GM12864 (cell line): ENCODE data around the gene TECTB.
"Not testable (repeated sequence)": the region's sequence is repeated elsewhere in the genome, so short reads cannot be mapped to it uniquely, and the experiment has no call there.

Source experiments
- DNase-seq: peaks from one replicate; pipeline ENCODE4 v3.0.0-alpha.2; 2011; ENCODE audit warnings: low read depth
- H3K4me3 ChIP-seq: 2 replicates; pipeline ENCODE4 v1.5.1; 2011; ENCODE audit warnings: mild to moderate bottlenecking, low read depth, low read length, control low read depth
- TF ChIP-seq, protein P1 (sequence below): IDR thresholded peaks from 2 replicates; pipeline ENCODE4 v1.5.1; 2011; ENCODE audit warnings: low read depth, mild to moderate bottlenecking, moderate library complexity, low read length, control low read depth, inconsistent platforms; ENCODE audit errors: missing control alignments

TECTB gene

GRCh38 chr10:112242769-112243168 lies 40.4 kb upstream of the TECTB start:
- H3K4me3 ChIP-seq = no peak overlapping the region
- no peak for DNase-seq
- TF ChIP-seq, protein P1, sequence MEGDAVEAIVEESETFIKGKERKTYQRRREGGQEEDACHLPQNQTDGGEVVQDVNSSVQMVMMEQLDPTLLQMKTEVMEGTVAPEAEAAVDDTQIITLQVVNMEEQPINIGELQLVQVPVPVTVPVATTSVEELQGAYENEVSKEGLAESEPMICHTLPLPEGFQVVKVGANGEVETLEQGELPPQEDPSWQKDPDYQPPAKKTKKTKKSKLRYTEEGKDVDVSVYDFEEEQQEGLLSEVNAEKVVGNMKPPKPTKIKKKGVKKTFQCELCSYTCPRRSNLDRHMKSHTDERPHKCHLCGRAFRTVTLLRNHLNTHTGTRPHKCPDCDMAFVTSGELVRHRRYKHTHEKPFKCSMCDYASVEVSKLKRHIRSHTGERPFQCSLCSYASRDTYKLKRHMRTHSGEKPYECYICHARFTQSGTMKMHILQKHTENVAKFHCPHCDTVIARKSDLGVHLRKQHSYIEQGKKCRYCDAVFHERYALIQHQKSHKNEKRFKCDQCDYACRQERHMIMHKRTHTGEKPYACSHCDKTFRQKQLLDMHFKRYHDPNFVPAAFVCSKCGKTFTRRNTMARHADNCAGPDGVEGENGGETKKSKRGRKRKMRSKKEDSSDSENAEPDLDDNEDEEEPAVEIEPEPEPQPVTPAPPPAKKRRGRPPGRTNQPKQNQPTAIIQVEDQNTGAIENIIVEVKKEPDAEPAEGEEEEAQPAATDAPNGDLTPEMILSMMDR = no peak

- TF ChIP-seq, protein P1 = no peak
- DNase-seq = no peak
Observed at GRCh38 chr10:112243713-112244112, 39.5 kb upstream of the TECTB start.

DNA sequence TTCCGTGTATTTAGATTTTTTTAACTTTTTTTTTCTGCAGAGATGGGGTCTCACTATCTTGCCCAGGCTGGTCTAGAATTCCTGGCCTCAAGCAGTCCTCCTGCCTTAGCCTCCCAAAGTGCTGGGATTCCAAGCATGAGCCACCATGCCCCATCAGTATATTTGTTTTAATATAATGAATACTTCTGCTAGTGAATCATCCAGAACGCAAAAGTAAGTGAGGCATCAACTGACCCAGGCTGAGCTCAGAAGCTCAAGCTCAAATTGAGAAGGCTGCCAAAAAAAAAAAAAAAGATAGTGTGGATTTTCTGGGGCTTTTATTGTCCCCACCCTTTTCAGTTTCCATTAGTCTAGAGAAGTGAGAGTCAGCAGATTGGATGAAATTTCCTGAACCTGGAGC lies 39.0 kb upstream of the TECTB start:
- TF ChIP-seq, protein P1 = no peak
- no peak overlapping the region for H3K4me3 ChIP-seq
- no peak for DNase-seq

More at GRCh38 chr10:112243713-112244112, 39.5 kb upstream of the TECTB start:
- H3K4me3 ChIP-seq = no peak overlapping the region

DNA sequence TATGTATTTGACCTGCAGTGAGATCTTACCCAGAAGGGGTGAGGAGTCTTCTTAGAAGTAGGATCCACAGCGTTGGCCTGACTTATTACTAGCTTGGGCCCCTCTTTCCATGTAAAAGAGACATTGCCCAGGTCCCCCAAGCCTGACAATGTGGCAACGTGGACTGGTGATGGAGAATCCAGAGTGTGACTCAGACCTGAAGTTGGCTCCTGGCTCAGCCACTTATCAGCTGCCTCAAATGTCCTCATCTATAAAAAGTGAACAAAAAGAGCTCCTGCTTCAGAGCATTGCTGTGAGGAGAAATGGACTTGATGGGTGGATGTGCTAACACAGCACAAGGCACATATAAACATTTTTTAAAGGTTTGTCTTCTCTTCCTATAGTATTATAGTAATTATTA lies 35.4 kb upstream of the TECTB start:
- no peak overlapping the region for H3K4me3 ChIP-seq
- DNase-seq = no peak
- TF ChIP-seq, protein P1 = no peak

GRCh38 chr10:112248584-112249295 lies 34.5 kb upstream of the TECTB start:
- no peak for DNase-seq
- TF ChIP-seq, protein P1 = no peak
- H3K4me3 ChIP-seq = no peak overlapping the region

- no peak overlapping the region for H3K4me3 ChIP-seq
- DNase-seq = no peak
- TF ChIP-seq, protein P1 = no peak
Observed at GRCh38 chr10:112249722-112250121, 33.5 kb upstream of the TECTB start.

DNA sequence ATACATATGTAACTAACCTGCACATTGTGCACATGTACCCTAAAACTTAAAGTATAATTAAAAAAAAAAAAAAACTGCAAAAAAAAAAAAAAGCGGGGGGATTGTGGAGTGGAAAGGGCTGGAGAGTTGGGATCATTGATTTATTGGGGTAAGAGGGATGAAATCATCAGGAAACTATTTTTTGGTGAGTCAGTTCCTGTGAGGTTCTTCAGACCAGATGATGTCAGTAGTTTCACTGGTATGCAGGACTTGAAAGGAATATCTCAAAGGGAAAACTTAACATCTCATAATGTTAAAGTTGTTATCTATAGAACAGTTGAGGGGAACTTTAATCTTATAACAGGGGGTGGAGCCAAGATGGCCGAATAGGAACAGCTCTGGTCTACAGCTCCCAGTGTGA lies 32.6 kb upstream of the TECTB start:
- no peak for DNase-seq
- TF ChIP-seq, protein P1 = no peak
- no peak overlapping the region for H3K4me3 ChIP-seq

DNA sequence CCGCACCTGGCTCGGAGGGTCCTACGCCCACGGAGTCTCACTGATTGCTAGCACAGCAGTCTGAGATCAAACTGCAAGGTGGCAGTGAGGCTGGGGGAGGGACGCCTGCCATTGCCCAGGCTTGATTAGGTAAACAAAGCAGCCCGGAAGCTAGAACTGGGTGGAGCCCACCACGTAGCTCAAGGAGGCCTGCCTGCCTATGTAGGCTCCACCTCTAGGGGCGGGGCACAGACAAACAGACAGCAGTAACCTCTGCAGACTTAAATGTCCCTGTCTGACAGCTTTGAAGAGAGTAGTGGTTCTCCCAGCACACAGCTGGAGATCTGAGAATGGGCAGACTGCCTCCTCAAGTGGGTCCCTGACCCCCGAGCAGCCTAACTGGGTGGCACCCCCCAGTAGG lies 32.0 kb upstream of the TECTB start:
- H3K4me3 ChIP-seq, DNase-seq: not testable (repeated sequence)
